CD8-positive, alpha-beta memory T cell (primary cell): ENCODE results near the gene TFG. TPM values are rescaled to one million over a fixed set of nuclear protein-coding genes. Genes with fewer than 3 reads are reported as not detected.

Source experiments
- CTCF ChIA-PET: fragments of 350-600 bp; sonication (Branson Sonifier 250); formaldehyde crosslinking; loops from one replicate; lab custom pipeline; 2021; ENCODE audit warnings: antibody characterized with exemption; lab: Charles Lee
- POLR2A ChIA-PET: fragments of 350-600 bp; sonication (Branson Sonifier 250); formaldehyde crosslinking; loops from one replicate; lab custom pipeline; 2021; ENCODE audit warnings: antibody characterized with exemption; lab: Charles Lee
- DNase-seq, 5 donors: peaks; one replicate each; pipeline versions ENCODE4 v3.0.0 to v3.0.0-alpha.2; 2020 to 2022; ENCODE audit warnings: mixed read lengths in 1 of 5
- H3K27ac ChIP-seq: one replicate; pipeline ENCODE4 v1.7.0; 2013; ENCODE audit warnings: low read depth, mild to moderate bottlenecking, low read length, moderate library complexity
- H3K27me3 ChIP-seq: 2 replicates; pipeline ENCODE4 v1.7.0; 2013; ENCODE audit warnings: low read length, mild to moderate bottlenecking; ENCODE audit not compliant: insufficient read depth, poor library complexity, severe bottlenecking
- H3K36me3 ChIP-seq: 2 replicates; pipeline ENCODE4 v1.7.0; 2013; ENCODE audit warnings: mild to moderate bottlenecking, low read length, moderate library complexity; ENCODE audit not compliant: insufficient read depth
- H3K4me1 ChIP-seq: 2 replicates; pipeline ENCODE4 v1.7.0; 2013; ENCODE audit warnings: mild to moderate bottlenecking, low read length, moderate library complexity; ENCODE audit not compliant: insufficient read depth
- H3K4me3 ChIP-seq: 2 replicates; pipeline ENCODE4 v1.7.0; 2013; ENCODE audit warnings: mild to moderate bottlenecking, low read length
- H3K9me3 ChIP-seq: 2 replicates; pipeline ENCODE4 v1.7.0; 2013; ENCODE audit warnings: mild to moderate bottlenecking, low read length
- H3K27ac Mint-ChIP-seq, 8 donors: one replicate each; pipeline ENCODE4 v1.8.0; 2020 to 2021; ENCODE audit warnings: mixed read lengths in 8 of 8, mild to moderate bottlenecking in 6 of 8, inconsistent platforms in 3 of 8, moderate library complexity in 3 of 8
- H3K27me3 Mint-ChIP-seq, 2 donors: one replicate each; pipeline ENCODE4 v1.8.0; 2020 to 2021; ENCODE audit warnings: mixed read lengths in 2 of 2, mild to moderate bottlenecking in 1 of 2, moderate library complexity in 1 of 2
- H3K36me3 Mint-ChIP-seq, 3 donors: one replicate each; pipeline ENCODE4 v1.8.0; 2020 to 2021; ENCODE audit warnings: mixed read lengths in 3 of 3, inconsistent platforms in 1 of 3, mild to moderate bottlenecking in 1 of 3
- H3K4me1 Mint-ChIP-seq, 3 donors: one replicate each; pipeline ENCODE4 v1.8.0; 2020 to 2021; ENCODE audit warnings: mixed read lengths in 3 of 3, inconsistent platforms in 1 of 3, mild to moderate bottlenecking in 1 of 3
- H3K4me3 Mint-ChIP-seq, 7 donors: one replicate each; pipeline ENCODE4 v1.8.0; 2020 to 2021; ENCODE audit warnings: mixed read lengths in 7 of 7, mild to moderate bottlenecking in 6 of 7, moderate library complexity in 4 of 7, inconsistent platforms in 2 of 7
- H3K9me3 Mint-ChIP-seq, 5 donors: one replicate each; pipeline ENCODE4 v1.8.0; 2020 to 2022; ENCODE audit warnings: mixed read lengths in 5 of 5, mild to moderate bottlenecking in 3 of 5, moderate library complexity in 2 of 5, inconsistent platforms in 1 of 5
- polyA plus RNA-seq: library from polyadenylated mRNA; unstranded; fragments of 300-500 nt; fragmentation: Illumina TruSeq; gene quantifications from one replicate; pipeline ENCODE4 v1.2.3, GENCODE V29; 2021
- total RNA-seq, 2 experiments: library from RNA; stranded (reverse); gene quantifications; one replicate each; pipeline ENCODE4 v1.2.3, GENCODE V29; 2021

Gene TFG
- total and polyA plus RNA-seq, 3 experiments from 2014 or later, result 45.4 to 50.6 (median 49.7) TPM

DNA sequence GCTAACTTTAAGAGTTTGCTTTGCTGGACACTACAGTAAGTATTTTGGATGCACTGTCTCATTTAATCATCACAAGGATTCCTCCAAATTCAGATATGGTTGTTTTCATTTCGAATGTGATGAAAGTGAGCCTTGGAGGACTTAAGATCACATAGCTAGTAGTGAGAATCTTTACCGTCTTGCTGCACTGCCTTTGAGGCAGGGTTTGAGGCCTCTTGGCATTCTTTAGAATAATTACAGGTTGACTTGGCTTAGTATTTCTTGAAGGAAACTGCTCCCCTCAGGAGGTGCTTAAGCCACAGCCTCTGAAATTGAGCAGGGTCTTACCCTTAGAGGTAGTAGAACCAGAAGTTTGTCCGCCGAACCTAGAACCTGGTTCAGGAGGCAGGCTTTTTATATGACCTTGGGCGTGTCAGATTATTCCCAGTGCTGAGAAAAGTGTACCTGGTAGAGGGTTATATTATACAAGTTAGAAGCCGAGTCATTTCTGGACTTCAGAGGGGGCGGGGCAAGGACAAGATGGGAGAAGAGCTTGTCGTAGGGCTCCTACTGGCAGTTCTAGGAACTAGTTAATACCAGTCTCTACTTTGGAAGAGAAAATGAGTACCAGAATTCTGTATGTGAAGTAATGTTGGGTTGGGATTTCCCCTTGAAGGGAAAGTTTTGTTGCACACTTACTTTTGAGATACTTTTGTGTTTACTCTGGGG lies 1.1 kb downstream of the TFG start:
- Mint-ChIP-seq H3K9me3 (no peaks in the 10 kb centered on the region), H3K36me3 (peaks cover 3 to 32% (median 4%) of the 10 kb centered on the region in 3 donors), H3K27ac (peak overlapping the region; percentile 47 to 97 (median 84)), H3K4me3 (peak overlapping the region; percentile 68 to 93 (median 89)), H3K27me3 (peaks cover 0 to 13% of the 10 kb centered on the region in 2 donors), H3K4me1 (peaks cover 45 to 56% (median 55%) of the 10 kb centered on the region in 3 donors)
- POLR2A ChIA-PET, result interaction anchor here (0.7 to 2.0 kb wide), 3 partner anchors 15 to 450 kb away, joined by 5 to 7 read pairs (median 6); partner anchors contain the start of genes LNP1, TBC1D23 and TOMM70
- CTCF ChIA-PET, result interaction anchor here (1.0 to 1.4 kb wide), 3 partner anchors 11 to 393 kb away, joined by 3 read pairs; no protein-coding TSS in a partner anchor
- Histone ChIP-seq H3K4me3 (peak overlapping the region; percentile 60), H3K36me3 (peaks cover 8% of the 10 kb centered on the region), H3K27me3 (no peaks in the 10 kb centered on the region), H3K4me1 (peaks cover 47% of the 10 kb centered on the region), H3K27ac (peak overlapping the region; percentile 67), H3K9me3 (no peaks in the 10 kb centered on the region)
- peak; percentile 25 to 54 (median 31) for DNase-seq

DNA sequence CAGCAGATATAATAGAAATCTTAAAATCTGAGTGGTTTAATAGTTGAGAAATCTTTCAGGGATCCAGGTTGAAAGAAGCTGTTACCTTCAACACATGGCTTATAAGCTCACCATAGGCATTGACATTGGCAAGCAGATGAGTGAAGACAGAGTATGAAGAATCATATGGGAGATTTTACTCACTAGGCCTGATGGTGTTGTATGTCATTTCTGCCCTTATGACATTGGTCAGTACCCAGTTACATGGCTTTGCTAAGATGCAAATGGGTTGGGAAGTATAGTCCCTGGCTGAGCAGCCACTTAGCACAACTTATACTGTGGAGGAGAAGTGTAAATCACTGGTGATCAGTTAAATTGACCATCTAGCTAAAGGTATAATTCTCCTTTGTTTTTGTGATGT lies 5.9 kb downstream of the TFG start:
- ChIA-PET POLR2A (no interaction called here), CTCF (no interaction called here)
- no peak for DNase-seq
- H3K4me3 Mint-ChIP-seq, result no peak overlapping the region
- no peaks in the 10 kb centered on the region for H3K9me3 ChIP-seq
- no peaks in the 10 kb centered on the region for H3K9me3 Mint-ChIP-seq
- no peak overlapping the region for H3K27ac ChIP-seq
- no peaks in the 10 kb centered on the region for H3K27me3 Mint-ChIP-seq
- no peak overlapping the region for H3K4me3 ChIP-seq
- H3K4me1 ChIP-seq, result peaks cover 50% of the 10 kb centered on the region
- H3K27ac Mint-ChIP-seq, result peak overlapping the region in 1 of 8 donors; percentile 38
- peaks cover 17% of the 10 kb centered on the region for H3K36me3 ChIP-seq
- H3K36me3 Mint-ChIP-seq, result peaks cover 15 to 63% (median 23%) of the 10 kb centered on the region in 3 donors
- peaks cover 71 to 83% (median 82%) of the 10 kb centered on the region in 3 donors for H3K4me1 Mint-ChIP-seq
- no peaks in the 10 kb centered on the region for H3K27me3 ChIP-seq

DNA sequence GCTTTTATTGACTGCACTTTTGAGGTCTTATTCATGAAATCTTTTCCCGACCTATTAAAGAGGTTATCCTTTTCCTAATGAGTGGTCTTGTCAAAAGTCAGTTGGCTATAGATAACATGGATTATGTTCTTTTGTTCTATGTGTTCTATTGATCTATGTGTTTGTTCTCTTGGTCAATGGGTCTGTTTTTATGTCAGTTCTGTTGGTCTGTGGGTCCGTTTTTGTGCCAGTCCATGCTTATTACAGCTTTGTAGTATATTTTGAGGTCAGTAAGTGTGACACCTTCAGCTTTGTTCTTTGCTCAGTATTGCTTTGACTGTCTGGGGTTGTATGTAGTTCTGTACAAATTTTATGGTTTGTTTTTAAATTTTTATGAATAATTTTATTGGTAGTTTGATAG lies 7.8 kb downstream of the TFG start:
- Mint-ChIP-seq H3K36me3 (peaks cover 15 to 75% (median 23%) of the 10 kb centered on the region in 3 donors), H3K4me1 (peaks cover 58 to 65% (median 64%) of the 10 kb centered on the region in 3 donors), H3K27ac (peak overlapping the region in 6 of 8 donors; percentile 15 to 87 (median 47)), H3K27me3 (no peaks in the 10 kb centered on the region), H3K4me3 (peak overlapping the region in 3 of 7 donors; percentile 8 to 40 (median 19)), H3K9me3 (no peaks in the 10 kb centered on the region)
- H3K27me3 ChIP-seq, result no peaks in the 10 kb centered on the region
- no peak for DNase-seq
- H3K4me1 ChIP-seq, result peaks cover 31% of the 10 kb centered on the region
- no peak overlapping the region for H3K4me3 ChIP-seq
- CTCF ChIA-PET, result no interaction called here
- no peaks in the 10 kb centered on the region for H3K9me3 ChIP-seq
- H3K36me3 ChIP-seq, result peaks cover 29% of the 10 kb centered on the region
- H3K27ac ChIP-seq, result no peak overlapping the region
- POLR2A ChIA-PET, result no interaction called here

DNA sequence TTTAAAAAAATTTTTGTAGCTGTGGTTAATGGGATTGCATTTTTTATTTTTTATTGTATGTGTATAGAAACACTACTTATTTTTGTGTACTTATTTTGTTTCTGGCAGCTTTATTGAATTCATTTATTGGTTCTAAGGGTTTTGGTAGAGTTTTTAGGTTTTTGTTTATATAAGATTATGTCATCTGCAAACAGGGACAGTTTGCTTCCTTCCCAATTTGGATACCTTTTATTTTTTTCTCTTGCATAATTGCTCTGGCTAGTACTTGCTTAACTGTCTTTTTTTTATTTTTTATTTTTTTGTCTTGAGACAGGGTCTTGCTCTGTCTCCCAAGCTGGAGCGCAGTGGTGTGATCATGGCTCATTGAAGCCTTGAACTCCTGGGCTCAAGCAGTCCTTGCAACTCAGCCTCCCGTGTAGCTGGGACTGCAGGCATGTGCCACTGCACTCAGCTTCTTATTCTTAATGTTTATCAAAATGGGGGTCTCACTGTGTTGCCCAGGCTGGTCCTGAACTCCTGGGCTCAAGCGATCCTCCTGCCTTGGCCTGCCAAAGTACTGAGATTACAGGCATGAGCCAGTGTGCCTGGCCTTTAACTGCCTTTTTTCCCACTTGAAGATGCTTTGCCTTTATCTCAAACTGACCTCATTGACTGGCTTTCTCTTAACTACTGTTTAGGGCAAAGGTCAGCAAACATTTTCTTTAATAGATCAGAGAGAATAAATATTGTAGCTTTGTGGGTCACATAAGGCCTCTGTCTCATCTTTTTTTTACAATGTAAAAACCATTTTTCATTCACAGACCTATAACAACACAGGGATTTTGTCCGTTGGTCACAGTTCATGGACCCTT lies 8.6 kb downstream of the TFG start:
- ChIA-PET CTCF (interaction anchor here (0.8 kb wide), 1 partner anchor 847 kb away, joined by 4 read pairs; no protein-coding TSS in a partner anchor), POLR2A (interaction anchor here (0.6 kb wide), 1 partner anchor 10 kb away, joined by 7 read pairs; no protein-coding TSS in a partner anchor)
- no peaks in the 10 kb centered on the region for H3K9me3 ChIP-seq
- H3K27ac ChIP-seq, result no peak overlapping the region
- H3K27ac Mint-ChIP-seq, result peak overlapping the region in 3 of 8 donors; percentile 15 to 87 (median 63)
- no peak overlapping the region for H3K4me3 Mint-ChIP-seq
- H3K4me1 ChIP-seq, result peaks cover 23% of the 10 kb centered on the region
- peaks cover 53 to 61% (median 56%) of the 10 kb centered on the region in 3 donors for H3K4me1 Mint-ChIP-seq
- peaks cover 32% of the 10 kb centered on the region for H3K36me3 ChIP-seq
- no peaks in the 10 kb centered on the region for H3K9me3 Mint-ChIP-seq
- no peak for DNase-seq
- H3K27me3 Mint-ChIP-seq, result no peaks in the 10 kb centered on the region
- no peaks in the 10 kb centered on the region for H3K27me3 ChIP-seq
- no peak overlapping the region for H3K4me3 ChIP-seq
- H3K36me3 Mint-ChIP-seq, result peaks cover 15 to 80% (median 26%) of the 10 kb centered on the region in 3 donors

DNA sequence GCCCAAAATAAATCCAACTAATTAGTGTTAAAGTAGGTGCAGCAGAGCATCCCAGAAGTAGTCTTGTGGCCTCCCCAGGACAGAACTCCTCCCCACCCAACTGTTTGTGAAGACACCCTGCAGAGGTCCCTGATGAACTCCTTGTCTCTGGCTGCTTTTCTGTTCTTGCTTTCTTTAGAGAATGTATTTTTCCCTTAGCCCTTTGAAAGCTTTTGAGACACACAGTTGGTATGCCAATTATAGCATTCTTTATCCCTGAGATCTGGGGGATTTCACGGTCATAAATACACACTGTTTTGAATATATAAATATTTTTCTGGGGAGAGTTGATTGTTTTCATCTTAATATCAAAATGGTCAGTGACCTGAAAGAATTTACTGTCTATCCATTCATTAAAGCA lies 9.8 kb downstream of the TFG start:
- no peaks in the 10 kb centered on the region for H3K9me3 Mint-ChIP-seq
- no peak for DNase-seq
- H3K36me3 ChIP-seq, result peaks cover 32% of the 10 kb centered on the region
- H3K27me3 ChIP-seq, result no peaks in the 10 kb centered on the region
- H3K9me3 ChIP-seq, result no peaks in the 10 kb centered on the region
- no peak overlapping the region for H3K4me3 ChIP-seq
- peaks cover 44 to 51% (median 48%) of the 10 kb centered on the region in 3 donors for H3K4me1 Mint-ChIP-seq
- H3K4me1 ChIP-seq, result peaks cover 22% of the 10 kb centered on the region
- H3K4me3 Mint-ChIP-seq, result no peak overlapping the region
- H3K27ac ChIP-seq, result no peak overlapping the region
- no peaks in the 10 kb centered on the region for H3K27me3 Mint-ChIP-seq
- POLR2A ChIA-PET, result no interaction called here
- CTCF ChIA-PET, result no interaction called here
- peak overlapping the region in 1 of 8 donors; percentile 10 for H3K27ac Mint-ChIP-seq
- peaks cover 12 to 80% (median 26%) of the 10 kb centered on the region in 3 donors for H3K36me3 Mint-ChIP-seq

- Histone ChIP-seq H3K4me1 (peaks cover 14% of the 10 kb centered on the region), H3K4me3 (no peak overlapping the region), H3K36me3 (peaks cover 24% of the 10 kb centered on the region), H3K27me3 (no peaks in the 10 kb centered on the region), H3K27ac (no peak overlapping the region), H3K9me3 (no peaks in the 10 kb centered on the region)
- ChIA-PET CTCF (no interaction called here), POLR2A (no interaction called here)
- peaks cover 39 to 47% (median 42%) of the 10 kb centered on the region in 3 donors for H3K4me1 Mint-ChIP-seq
- H3K27me3 Mint-ChIP-seq, result no peaks in the 10 kb centered on the region
- peak overlapping the region in 1 of 8 donors; percentile 6 for H3K27ac Mint-ChIP-seq
- DNase-seq, result no peak
- no peak overlapping the region for H3K4me3 Mint-ChIP-seq
- no peaks in the 10 kb centered on the region for H3K9me3 Mint-ChIP-seq
- H3K36me3 Mint-ChIP-seq, result peaks cover 12 to 77% (median 27%) of the 10 kb centered on the region in 3 donors
Measured at GRCh38 chr3:100720426-100720825, 11.1 kb downstream of the TFG start.

DNA sequence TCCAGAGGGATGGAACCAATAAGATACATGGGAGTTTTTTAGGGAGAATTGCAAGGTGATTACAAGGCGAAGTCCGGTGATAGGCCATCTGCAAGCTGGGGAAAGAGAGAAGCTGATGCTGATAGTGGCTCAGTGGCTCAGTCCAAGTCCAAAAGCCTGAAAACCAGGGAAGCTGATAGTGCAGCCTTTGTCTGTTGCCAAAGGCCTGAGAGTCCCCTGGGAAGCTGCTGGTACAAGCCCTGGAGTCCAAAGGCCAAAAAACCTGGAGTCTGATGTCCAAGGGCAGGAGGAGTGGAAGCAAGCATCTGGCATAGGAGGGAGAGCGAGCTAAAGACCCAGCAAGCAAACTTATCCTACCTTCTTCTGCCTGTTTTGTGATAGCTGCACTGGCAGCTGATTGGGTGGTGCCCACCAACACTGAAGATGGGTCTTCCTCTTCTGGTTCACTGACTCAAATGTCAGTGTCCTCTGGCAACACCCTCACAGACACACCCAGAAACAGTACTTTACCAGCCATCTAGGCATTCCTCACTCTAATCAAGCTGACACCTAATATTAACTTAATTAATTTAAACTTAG lies 16.7 kb downstream of the TFG start:
- H3K4me3 ChIP-seq, result no peak overlapping the region
- H3K36me3 Mint-ChIP-seq, result peaks cover 5 to 76% (median 12%) of the 10 kb centered on the region in 3 donors
- CTCF ChIA-PET, result interaction anchor here (0.9 kb wide), 1 partner anchor 15 kb away, joined by 3 read pairs; no protein-coding TSS in a partner anchor
- POLR2A ChIA-PET, result interaction anchor here (0.7 to 1.1 kb wide), 2 partner anchors 16 to 793 kb away, joined by 5 to 6 read pairs; no protein-coding TSS in a partner anchor
- no peaks in the 10 kb centered on the region for H3K4me1 ChIP-seq
- H3K4me1 Mint-ChIP-seq, result peaks cover 25 to 40% (median 34%) of the 10 kb centered on the region in 3 donors
- H3K27ac Mint-ChIP-seq, result peak overlapping the region in 2 of 8 donors; percentile 64 to 86
- no peaks in the 10 kb centered on the region for H3K9me3 Mint-ChIP-seq
- H3K27ac ChIP-seq, result no peak overlapping the region
- H3K27me3 ChIP-seq, result no peaks in the 10 kb centered on the region
- H3K27me3 Mint-ChIP-seq, result no peaks in the 10 kb centered on the region
- no peak overlapping the region for H3K4me3 Mint-ChIP-seq
- H3K9me3 ChIP-seq, result no peaks in the 10 kb centered on the region
- H3K36me3 ChIP-seq, result peaks cover 31% of the 10 kb centered on the region
- no peak for DNase-seq
